SK-N-SH (cell line): Measurements from ENCODE around the gene GPR180. TPM values are rescaled to one million over a fixed set of nuclear protein-coding genes. Genes with fewer than 3 reads are reported as not detected.
"Not testable (repeated sequence)": the region's sequence is repeated elsewhere in the genome, so short reads cannot be mapped to it uniquely, and the experiment has no call there.

Experiments used
- CTCF ChIA-PET: fragments of 300-600, 350-600 bp; formaldehyde crosslinking; extraction: SDS; loops from one replicate; lab custom pipeline; 2021; lab: Yijun Ruan, JAX
- POLR2A ChIA-PET: fragments of 350-600 bp; sonication (Branson Sonifier 250); formaldehyde crosslinking; extraction: SDS; loops from one replicate; lab custom pipeline; 2020; ENCODE audit warnings: antibody characterized with exemption, inconsistent platforms; lab: Yijun Ruan, JAX
- DNase-seq: peaks from one replicate; pipeline ENCODE4 v3.0.0; 2012
- H2AFZ ChIP-seq: fragments of 200-600 bp; sonication (generic); 2 replicates; pipeline ENCODE4 v1.8.1; 2016; ENCODE audit warnings: antibody characterized with exemption, mild to moderate bottlenecking, low read depth
- H3F3A ChIP-seq: fragments of 200-600 bp; sonication (generic); replicated peaks from 2 replicates; pipeline ENCODE3; 2016; ENCODE audit warnings: antibody characterized with exemption, mild to moderate bottlenecking; ENCODE audit not compliant: insufficient read depth
- H3K27ac ChIP-seq, 2 experiments: fragments of 200-500 bp in 1 of 2; fragments of 200-600 bp in 1 of 2; sonication (Bioruptor generic) in 1 of 2; sonication (generic), shearing (Covaris generic) in 1 of 2; 2 replicates each; pipeline versions ENCODE4 v1.5.1 to v1.6.1; 2014 to 2016; ENCODE audit warnings: low read depth in 2 of 2, inconsistent platforms in 1 of 2, low read length in 1 of 2, mild to moderate bottlenecking in 1 of 2, mixed read lengths in 1 of 2
- H3K27me3 ChIP-seq: fragments of 200-600 bp; sonication (generic), shearing (Covaris generic); 2 replicates; pipeline ENCODE4 v1.6.1; 2016; ENCODE audit warnings: mixed run types; ENCODE audit not compliant: insufficient read depth
- H3K36me3 ChIP-seq, 2 experiments: fragments of 200-500 bp in 1 of 2; fragments of 200-600 bp in 1 of 2; sonication (Bioruptor generic) in 1 of 2; sonication (generic) in 1 of 2; replicated peaks in 1 of 2; 2 replicates each; pipeline versions ENCODE3 to v1.5.1; 2014 to 2016; ENCODE audit warnings: low read length in 1 of 2, mild to moderate bottlenecking in 1 of 2; ENCODE audit not compliant: insufficient read depth in 2 of 2, control insufficient read depth in 1 of 2
- H3K4me1 ChIP-seq, 2 experiments: fragments of 200-500 bp in 1 of 2; fragments of 200-600 bp in 1 of 2; sonication (Bioruptor generic) in 1 of 2; sonication (generic), shearing (Covaris generic) in 1 of 2; 2 replicates each; pipeline versions ENCODE4 v1.5.1 to v1.6.1; 2014 to 2016; ENCODE audit warnings: low read depth in 1 of 2, low read length in 1 of 2, mixed run types in 1 of 2; ENCODE audit not compliant: insufficient read depth in 2 of 2, control insufficient read depth in 1 of 2
- H3K4me2 ChIP-seq: fragments of 200-600 bp; sonication (generic), shearing (Covaris generic); 2 replicates; pipeline ENCODE4 v1.6.1; 2017; ENCODE audit warnings: mixed run types
- H3K4me3 ChIP-seq, 2 experiments: fragments of 200-500 bp in 1 of 2; fragments of 200-600 bp in 1 of 2; sonication (Bioruptor generic) in 1 of 2; sonication (generic), shearing (Covaris generic) in 1 of 2; 2 replicates each; pipeline versions ENCODE4 v1.5.1 to v1.8.1; 2014 to 2016; ENCODE audit warnings: low read depth in 2 of 2, inconsistent platforms in 1 of 2, low read length in 1 of 2, mild to moderate bottlenecking in 1 of 2, mixed read lengths in 1 of 2, moderate library complexity in 1 of 2
- H3K79me2 ChIP-seq: fragments of 200-600 bp; sonication (generic); 2 replicates; pipeline ENCODE4 v1.8.1; 2017; ENCODE audit warnings: mild to moderate bottlenecking; ENCODE audit not compliant: insufficient read depth
- H3K9ac ChIP-seq: fragments of 200-600 bp; sonication (generic); 2 replicates; pipeline ENCODE4 v1.6.1; 2017; ENCODE audit warnings: mixed run types
- H3K9me2 ChIP-seq: fragments of 200-600 bp; sonication (generic); 2 replicates; pipeline ENCODE4 v1.6.1; 2017; ENCODE audit warnings: mixed run types
- H3K9me3 ChIP-seq: fragments of 200-600 bp; sonication (generic); 2 replicates; pipeline ENCODE4 v1.6.1; 2017; ENCODE audit warnings: mixed run types, mild to moderate bottlenecking, moderate library complexity
- H4K20me1 ChIP-seq: fragments of 200-600 bp; sonication (generic); 2 replicates; pipeline ENCODE4 v1.6.1; 2017; ENCODE audit warnings: mild to moderate bottlenecking, mixed run types; ENCODE audit not compliant: insufficient read depth
- CHD2 ChIP-seq: fragments of 150-350 bp; IDR thresholded peaks from 2 replicates; pipeline ENCODE4 v1.6.1; 2018; ENCODE audit warnings: low read length; ENCODE audit not compliant: partially characterized antibody
- EZH2phosphoT487 ChIP-seq: fragments of 200-600 bp; sonication (generic); IDR thresholded peaks from 2 replicates; pipeline ENCODE4 v1.6.1; 2017; ENCODE audit warnings: low read depth, mixed run types, mild to moderate bottlenecking, antibody characterized with exemption, moderate library complexity, borderline replicate concordance
- FOSL2 ChIP-seq: IDR thresholded peaks from 2 replicates; pipeline ENCODE4 v1.4.0; 2012; ENCODE audit warnings: low read depth, mild to moderate bottlenecking, moderate library complexity, borderline replicate concordance
- GABPA ChIP-seq: IDR thresholded peaks from 2 replicates; pipeline ENCODE4 v1.4.0; 2012; ENCODE audit warnings: low read depth, mild to moderate bottlenecking
- GATA2 ChIP-seq: sonication (generic); formaldehyde crosslinking; IDR thresholded peaks from 2 replicates; pipeline ENCODE4 v1.5.0; 2020; ENCODE audit warnings: mild to moderate bottlenecking, missing genetic modification reagents
- MXI1 ChIP-seq: IDR thresholded peaks from 2 replicates; pipeline ENCODE4 v1.6.1; 2012; ENCODE audit warnings: mild to moderate bottlenecking, low read depth, low read length, improper control_type of control experiment
- RFX5 ChIP-seq: IDR thresholded peaks from 2 replicates; pipeline ENCODE4 v1.6.1; 2012; ENCODE audit warnings: mild to moderate bottlenecking, improper control_type of control experiment, low read length
- RXRA ChIP-seq: IDR thresholded peaks from 2 replicates; pipeline ENCODE4 v1.4.0; 2012; ENCODE audit warnings: low read depth, mild to moderate bottlenecking, borderline replicate concordance
- SIN3A ChIP-seq: IDR thresholded peaks from 2 replicates; pipeline ENCODE4 v1.6.1; 2012; ENCODE audit warnings: low read depth, mild to moderate bottlenecking, low read length, moderate library complexity, borderline replicate concordance
- TAF1 ChIP-seq: IDR thresholded peaks from 2 replicates; pipeline ENCODE4 v1.6.1; 2012; ENCODE audit warnings: low read depth, mild to moderate bottlenecking, low read length, moderate library complexity, borderline replicate concordance
- TCF12 ChIP-seq: IDR thresholded peaks from 2 replicates; pipeline ENCODE4 v1.4.0; 2012
- YY1 ChIP-seq: IDR thresholded peaks from 2 replicates; pipeline ENCODE4 v1.4.0; 2012; ENCODE audit warnings: low read depth, mild to moderate bottlenecking
- WGBS: methylation state at CpG from one replicate; pipeline ENCODE4 v1.1.6; 2017; ENCODE audit warnings: low lambda C conversion rate; 5-methylcytosine and 5-hydroxymethylcytosine counted together
- polyA plus RNA-seq, 3 experiments: library from polyadenylated mRNA; depleted of rRNA; stranded (reverse); fragments of >200 nt; gene quantifications; 2 replicates each; pipeline ENCODE4 v1.2.3, GENCODE V29; 2012
- TF ChIP-seq, protein P1 (sequence below): fragments of 200-600 bp; sonication (generic); IDR thresholded peaks from 2 replicates; pipeline ENCODE4 v1.6.1; 2017; ENCODE audit warnings: antibody characterized with exemption, mild to moderate bottlenecking, moderate library complexity
- TF ChIP-seq, protein P2 (sequence below): IDR thresholded peaks from 2 replicates; pipeline ENCODE4; 2012
- TF ChIP-seq, protein P3 (sequence below): IDR thresholded peaks from 2 replicates; pipeline ENCODE4 v1.6.1; 2012; ENCODE audit warnings: mild to moderate bottlenecking, low read depth, low read length, moderate library complexity
- TF ChIP-seq, protein P4 (sequence below): IDR thresholded peaks from 2 replicates; pipeline ENCODE4 v1.4.0; 2012; ENCODE audit warnings: low read depth, borderline replicate concordance
- TF ChIP-seq, protein P5 (sequence below): fragments of 150-350 bp; IDR thresholded peaks from 2 replicates; pipeline ENCODE4 v1.6.1; 2016; ENCODE audit warnings: mild to moderate bottlenecking, low read depth, low read length

The GPR180 gene
- polyA plus RNA-seq, 1 of the 3 experiments (the other 2 are of a cell fraction), result 1.8 TPM

DNA sequence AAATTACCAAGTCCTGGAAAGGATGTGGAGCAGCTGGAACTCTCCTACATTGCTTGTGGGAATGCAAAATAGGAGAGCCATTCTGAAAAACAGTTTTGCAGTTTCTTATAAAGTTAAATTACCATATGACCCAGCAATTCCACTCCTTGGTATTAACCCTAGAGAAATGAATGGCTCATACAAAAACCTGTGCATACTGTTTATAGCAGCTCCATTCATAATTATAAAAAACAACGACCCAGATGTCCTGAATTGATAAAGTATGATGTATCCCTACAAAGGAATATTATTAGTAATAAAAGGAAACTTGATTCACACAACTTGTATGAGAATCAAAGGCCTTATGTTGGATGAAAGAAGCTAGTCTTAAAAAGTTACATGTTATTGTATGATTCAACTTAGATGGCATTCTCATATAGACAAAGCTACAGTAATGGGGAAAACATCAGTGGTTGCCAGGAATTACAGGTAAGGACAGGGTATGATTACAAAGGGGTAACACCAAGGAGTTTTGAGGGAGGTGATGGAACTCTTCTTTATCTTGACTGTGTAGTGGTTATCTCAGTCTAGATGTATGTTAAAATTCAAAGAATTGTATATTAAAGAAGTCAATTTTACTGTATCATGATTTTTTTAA, 35.4 kb downstream of the GPR180 start:
- no peak overlapping the region for H3K27ac ChIP-seq
- ChIA-PET POLR2A (no interaction called here), CTCF (interaction anchor here (1.2 kb wide), 1 partner anchor 19 kb away, joined by 3 read pairs; no protein-coding TSS in a partner anchor)
- no peaks in the 10 kb centered on the region for H3K9me3 ChIP-seq
- H3K9ac ChIP-seq, result no peak overlapping the region
- no peaks in the 10 kb centered on the region for H3K27me3 ChIP-seq
- H4K20me1 ChIP-seq, result no peaks in the 10 kb centered on the region
- no peaks in the 10 kb centered on the region for H3K79me2 ChIP-seq
- TF ChIP-seq, protein P1, sequence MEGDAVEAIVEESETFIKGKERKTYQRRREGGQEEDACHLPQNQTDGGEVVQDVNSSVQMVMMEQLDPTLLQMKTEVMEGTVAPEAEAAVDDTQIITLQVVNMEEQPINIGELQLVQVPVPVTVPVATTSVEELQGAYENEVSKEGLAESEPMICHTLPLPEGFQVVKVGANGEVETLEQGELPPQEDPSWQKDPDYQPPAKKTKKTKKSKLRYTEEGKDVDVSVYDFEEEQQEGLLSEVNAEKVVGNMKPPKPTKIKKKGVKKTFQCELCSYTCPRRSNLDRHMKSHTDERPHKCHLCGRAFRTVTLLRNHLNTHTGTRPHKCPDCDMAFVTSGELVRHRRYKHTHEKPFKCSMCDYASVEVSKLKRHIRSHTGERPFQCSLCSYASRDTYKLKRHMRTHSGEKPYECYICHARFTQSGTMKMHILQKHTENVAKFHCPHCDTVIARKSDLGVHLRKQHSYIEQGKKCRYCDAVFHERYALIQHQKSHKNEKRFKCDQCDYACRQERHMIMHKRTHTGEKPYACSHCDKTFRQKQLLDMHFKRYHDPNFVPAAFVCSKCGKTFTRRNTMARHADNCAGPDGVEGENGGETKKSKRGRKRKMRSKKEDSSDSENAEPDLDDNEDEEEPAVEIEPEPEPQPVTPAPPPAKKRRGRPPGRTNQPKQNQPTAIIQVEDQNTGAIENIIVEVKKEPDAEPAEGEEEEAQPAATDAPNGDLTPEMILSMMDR, result no peak
- no peak for TF ChIP-seq TAF1
- no peak for TF ChIP-seq SIN3A
- TF ChIP-seq RFX5, result no peak
- TF ChIP-seq, protein P2, sequence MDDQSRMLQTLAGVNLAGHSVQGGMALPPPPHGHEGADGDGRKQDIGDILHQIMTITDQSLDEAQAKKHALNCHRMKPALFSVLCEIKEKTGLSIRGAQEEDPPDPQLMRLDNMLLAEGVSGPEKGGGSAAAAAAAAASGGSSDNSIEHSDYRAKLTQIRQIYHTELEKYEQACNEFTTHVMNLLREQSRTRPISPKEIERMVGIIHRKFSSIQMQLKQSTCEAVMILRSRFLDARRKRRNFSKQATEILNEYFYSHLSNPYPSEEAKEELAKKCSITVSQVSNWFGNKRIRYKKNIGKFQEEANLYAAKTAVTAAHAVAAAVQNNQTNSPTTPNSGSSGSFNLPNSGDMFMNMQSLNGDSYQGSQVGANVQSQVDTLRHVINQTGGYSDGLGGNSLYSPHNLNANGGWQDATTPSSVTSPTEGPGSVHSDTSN, result no peak
- no peak for TF ChIP-seq GABPA
- TF ChIP-seq CHD2, result no peak
- TF ChIP-seq RXRA, result no peak
- no peak for TF ChIP-seq TCF12
- TF ChIP-seq FOSL2, result no peak
- TF ChIP-seq, protein P3, sequence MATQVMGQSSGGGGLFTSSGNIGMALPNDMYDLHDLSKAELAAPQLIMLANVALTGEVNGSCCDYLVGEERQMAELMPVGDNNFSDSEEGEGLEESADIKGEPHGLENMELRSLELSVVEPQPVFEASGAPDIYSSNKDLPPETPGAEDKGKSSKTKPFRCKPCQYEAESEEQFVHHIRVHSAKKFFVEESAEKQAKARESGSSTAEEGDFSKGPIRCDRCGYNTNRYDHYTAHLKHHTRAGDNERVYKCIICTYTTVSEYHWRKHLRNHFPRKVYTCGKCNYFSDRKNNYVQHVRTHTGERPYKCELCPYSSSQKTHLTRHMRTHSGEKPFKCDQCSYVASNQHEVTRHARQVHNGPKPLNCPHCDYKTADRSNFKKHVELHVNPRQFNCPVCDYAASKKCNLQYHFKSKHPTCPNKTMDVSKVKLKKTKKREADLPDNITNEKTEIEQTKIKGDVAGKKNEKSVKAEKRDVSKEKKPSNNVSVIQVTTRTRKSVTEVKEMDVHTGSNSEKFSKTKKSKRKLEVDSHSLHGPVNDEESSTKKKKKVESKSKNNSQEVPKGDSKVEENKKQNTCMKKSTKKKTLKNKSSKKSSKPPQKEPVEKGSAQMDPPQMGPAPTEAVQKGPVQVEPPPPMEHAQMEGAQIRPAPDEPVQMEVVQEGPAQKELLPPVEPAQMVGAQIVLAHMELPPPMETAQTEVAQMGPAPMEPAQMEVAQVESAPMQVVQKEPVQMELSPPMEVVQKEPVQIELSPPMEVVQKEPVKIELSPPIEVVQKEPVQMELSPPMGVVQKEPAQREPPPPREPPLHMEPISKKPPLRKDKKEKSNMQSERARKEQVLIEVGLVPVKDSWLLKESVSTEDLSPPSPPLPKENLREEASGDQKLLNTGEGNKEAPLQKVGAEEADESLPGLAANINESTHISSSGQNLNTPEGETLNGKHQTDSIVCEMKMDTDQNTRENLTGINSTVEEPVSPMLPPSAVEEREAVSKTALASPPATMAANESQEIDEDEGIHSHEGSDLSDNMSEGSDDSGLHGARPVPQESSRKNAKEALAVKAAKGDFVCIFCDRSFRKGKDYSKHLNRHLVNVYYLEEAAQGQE, result no peak
- no peak for TF ChIP-seq GATA2 (CRISPR knock-in tag)
- TF ChIP-seq, protein P4, sequence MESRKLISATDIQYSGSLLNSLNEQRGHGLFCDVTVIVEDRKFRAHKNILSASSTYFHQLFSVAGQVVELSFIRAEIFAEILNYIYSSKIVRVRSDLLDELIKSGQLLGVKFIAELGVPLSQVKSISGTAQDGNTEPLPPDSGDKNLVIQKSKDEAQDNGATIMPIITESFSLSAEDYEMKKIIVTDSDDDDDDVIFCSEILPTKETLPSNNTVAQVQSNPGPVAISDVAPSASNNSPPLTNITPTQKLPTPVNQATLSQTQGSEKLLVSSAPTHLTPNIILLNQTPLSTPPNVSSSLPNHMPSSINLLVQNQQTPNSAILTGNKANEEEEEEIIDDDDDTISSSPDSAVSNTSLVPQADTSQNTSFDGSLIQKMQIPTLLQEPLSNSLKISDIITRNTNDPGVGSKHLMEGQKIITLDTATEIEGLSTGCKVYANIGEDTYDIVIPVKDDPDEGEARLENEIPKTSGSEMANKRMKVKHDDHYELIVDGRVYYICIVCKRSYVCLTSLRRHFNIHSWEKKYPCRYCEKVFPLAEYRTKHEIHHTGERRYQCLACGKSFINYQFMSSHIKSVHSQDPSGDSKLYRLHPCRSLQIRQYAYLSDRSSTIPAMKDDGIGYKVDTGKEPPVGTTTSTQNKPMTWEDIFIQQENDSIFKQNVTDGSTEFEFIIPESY, result no peak
- TF ChIP-seq YY1, result no peak
- no peak for TF ChIP-seq MXI1
- no peak for TF ChIP-seq EZH2phosphoT487
- TF ChIP-seq, protein P5, sequence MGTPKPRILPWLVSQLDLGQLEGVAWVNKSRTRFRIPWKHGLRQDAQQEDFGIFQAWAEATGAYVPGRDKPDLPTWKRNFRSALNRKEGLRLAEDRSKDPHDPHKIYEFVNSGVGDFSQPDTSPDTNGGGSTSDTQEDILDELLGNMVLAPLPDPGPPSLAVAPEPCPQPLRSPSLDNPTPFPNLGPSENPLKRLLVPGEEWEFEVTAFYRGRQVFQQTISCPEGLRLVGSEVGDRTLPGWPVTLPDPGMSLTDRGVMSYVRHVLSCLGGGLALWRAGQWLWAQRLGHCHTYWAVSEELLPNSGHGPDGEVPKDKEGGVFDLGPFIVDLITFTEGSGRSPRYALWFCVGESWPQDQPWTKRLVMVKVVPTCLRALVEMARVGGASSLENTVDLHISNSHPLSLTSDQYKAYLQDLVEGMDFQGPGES, result no peak
- peaks cover 14 to 21% of the 10 kb centered on the region in 2 experiments for H3K36me3 ChIP-seq
- DNase-seq, result no peak
- peaks cover 0 to 7% of the 10 kb centered on the region in 2 experiments; a peak in 2 of 4 replicates for H3K4me1 ChIP-seq
- no peak overlapping the region for H2AFZ ChIP-seq
- 52% methylated on average over 1 of the region's 1 CpG for WGBS
- H3F3A ChIP-seq, result peaks cover 10% of the 10 kb centered on the region
- no peak overlapping the region for H3K4me3 ChIP-seq
- no peak overlapping the region for H3K4me2 ChIP-seq
- H3K9me2 ChIP-seq, result no peaks in the 10 kb centered on the region

DNA sequence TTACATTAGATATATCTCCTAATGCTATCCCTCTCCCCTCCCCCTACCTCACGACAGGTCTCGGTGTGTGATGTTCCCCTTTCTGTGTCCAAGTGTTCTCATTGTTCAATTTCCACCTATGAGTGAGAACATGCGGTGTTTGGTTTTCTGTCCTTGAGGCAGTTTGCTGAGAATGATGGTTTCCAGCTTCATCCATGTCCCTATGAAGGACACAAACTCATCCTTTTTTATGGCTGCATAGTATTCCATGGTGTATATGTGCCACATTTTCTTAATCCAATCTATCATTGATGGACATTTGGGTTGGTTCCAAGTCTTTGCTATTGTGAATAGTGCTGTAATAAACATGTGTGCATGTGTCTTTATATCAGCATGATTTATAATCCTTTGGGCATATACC, 36.0 kb downstream of the GPR180 start:
- H3F3A ChIP-seq, H3K9me2 ChIP-seq, POLR2A ChIA-PET, H3K79me2 ChIP-seq, H3K27me3 ChIP-seq, H3K4me1 ChIP-seq, H2AFZ ChIP-seq, H3K9me3 ChIP-seq, H4K20me1 ChIP-seq, H3K9ac ChIP-seq, DNase-seq, H3K4me2 ChIP-seq, H3K4me3 ChIP-seq, H3K27ac ChIP-seq: not testable (repeated sequence)
- H3K36me3 ChIP-seq, result peaks cover 8 to 20% of the 10 kb centered on the region in 2 experiments
- CTCF ChIA-PET, result interaction anchor here (1.2 kb wide), 1 partner anchor 20 kb away, joined by 3 read pairs; no protein-coding TSS in a partner anchor
- WGBS, result 92% methylated on average over 3 of the region's 3 CpGs
